ENCODE measurements around the gene DNAJC19.
"Not testable (repeated sequence)": the region's sequence is repeated elsewhere in the genome, so short reads cannot be mapped to it uniquely, and the experiment has no call there.

Gene DNAJC19

DNA sequence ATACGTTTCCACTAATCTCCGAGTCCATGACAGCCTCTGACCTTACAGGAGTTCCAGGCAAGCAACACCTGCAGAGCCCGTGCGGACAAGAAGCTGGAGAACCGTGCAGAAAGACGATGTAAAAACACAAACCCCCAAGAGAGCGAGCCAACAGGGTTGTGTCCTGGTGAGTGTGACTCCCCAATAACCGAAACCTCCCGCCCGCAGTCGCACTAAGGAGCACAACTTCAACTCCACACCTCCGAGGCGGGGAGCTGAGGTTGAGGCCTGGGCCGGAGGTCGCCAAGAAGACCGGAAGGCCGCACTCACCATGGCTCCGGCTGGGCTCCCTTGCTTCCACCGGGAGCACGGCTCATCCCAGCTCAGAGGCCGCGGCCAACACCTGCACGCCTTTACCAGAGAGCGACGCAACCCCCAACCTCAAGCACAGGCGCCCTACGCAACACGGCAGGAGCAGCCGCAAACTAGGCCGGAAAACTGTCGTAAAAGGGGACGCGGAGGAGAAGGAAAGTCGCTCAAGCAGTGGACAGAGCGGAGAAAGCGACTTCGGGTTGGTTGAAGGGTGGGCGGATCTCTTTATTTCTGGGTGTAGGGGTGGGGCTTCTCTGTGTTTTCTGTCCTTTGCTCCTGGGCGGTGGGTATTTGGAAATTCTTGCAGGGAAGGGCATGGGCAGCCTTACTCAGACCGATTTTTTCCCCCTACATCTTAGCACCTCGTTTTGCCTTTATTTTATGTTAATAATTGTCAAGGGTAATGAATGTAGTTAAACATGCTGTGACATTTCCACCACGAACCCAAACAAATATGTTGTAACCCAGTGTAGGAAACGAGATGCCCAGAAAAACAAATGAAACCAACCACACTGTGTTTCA is at the start of gene DNAJC19:
Gene DNAJC19, minus strand, starts transcription at position 446 of the 873 bp plus-strand sequence. Its CDS starts 134 bp downstream, at position 312.
- H3K27me3 ChIP-seq (ENCODE audit: control insufficient read depth in 2 of 2, insufficient read depth in 2 of 2, low read length in 2 of 2), result no peaks in the 10 kb centered on the region
- peak within 1 kb of the TSS; percentile 96 to 97 for H3K4me3 ChIP-seq (ENCODE audit: low read length in 2 of 2)
- peak within 1 kb of the TSS; percentile 85 for H3K9ac ChIP-seq (ENCODE audit: low read depth in 1 of 2, low read length in 2 of 2)
- H3K4me1 ChIP-seq (ENCODE audit: control insufficient read depth in 2 of 2, insufficient read depth in 2 of 2, low read length in 2 of 2), result peaks cover 0 to 7% of the 10 kb centered on the region in 2 donors
- peak within 1 kb of the TSS; percentile 79 to 86 for H3K27ac ChIP-seq (ENCODE audit: low read depth in 2 of 2, low read length in 2 of 2)
- H3K9me3 ChIP-seq (ENCODE audit: control insufficient read depth in 2 of 2, low read length in 2 of 2), result no peaks in the 10 kb centered on the region
- H3K36me3 ChIP-seq (ENCODE audit: control insufficient read depth in 2 of 2, insufficient read depth in 2 of 2, low read length in 2 of 2), result peaks cover 8 to 11% of the 10 kb centered on the region in 2 donors

DNA sequence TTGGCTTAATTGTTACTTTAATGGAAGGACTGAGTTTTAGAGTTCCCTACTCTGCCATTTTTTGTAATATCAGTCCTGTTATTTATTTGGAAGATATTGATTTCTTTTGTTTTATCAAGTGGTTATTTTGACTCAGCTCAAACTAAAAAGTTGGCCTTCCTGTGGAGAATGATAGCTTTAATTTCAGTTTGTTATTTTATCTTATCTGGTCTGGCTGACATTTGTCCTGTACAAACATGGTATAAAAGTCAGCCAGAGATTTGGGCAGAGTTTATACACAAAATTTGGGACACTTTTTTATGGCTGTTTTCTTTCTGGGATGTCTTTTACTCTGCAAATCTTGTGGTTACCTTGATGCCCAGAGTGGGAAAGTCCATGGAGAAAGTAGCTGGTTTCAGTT is 41.4 kb upstream of the DNAJC19 start:
- Histone ChIP-seq H3K27ac (ENCODE audit: low read depth in 2 of 2, low read length in 2 of 2) (no peak overlapping the region), H3K36me3 (ENCODE audit: control insufficient read depth in 2 of 2, insufficient read depth in 2 of 2, low read length in 2 of 2) (no peaks in the 10 kb centered on the region), H3K27me3 (ENCODE audit: control insufficient read depth in 2 of 2, insufficient read depth in 2 of 2, low read length in 2 of 2) (no peaks in the 10 kb centered on the region), H3K9ac (ENCODE audit: low read depth in 1 of 2, low read length in 2 of 2) (no peak overlapping the region), H3K4me1 (ENCODE audit: control insufficient read depth in 2 of 2, insufficient read depth in 2 of 2, low read length in 2 of 2) (no peaks in the 10 kb centered on the region), H3K9me3 (ENCODE audit: control insufficient read depth in 2 of 2, low read length in 2 of 2) (no peaks in the 10 kb centered on the region), H3K4me3 (ENCODE audit: low read length in 2 of 2) (no peak overlapping the region)

DNA sequence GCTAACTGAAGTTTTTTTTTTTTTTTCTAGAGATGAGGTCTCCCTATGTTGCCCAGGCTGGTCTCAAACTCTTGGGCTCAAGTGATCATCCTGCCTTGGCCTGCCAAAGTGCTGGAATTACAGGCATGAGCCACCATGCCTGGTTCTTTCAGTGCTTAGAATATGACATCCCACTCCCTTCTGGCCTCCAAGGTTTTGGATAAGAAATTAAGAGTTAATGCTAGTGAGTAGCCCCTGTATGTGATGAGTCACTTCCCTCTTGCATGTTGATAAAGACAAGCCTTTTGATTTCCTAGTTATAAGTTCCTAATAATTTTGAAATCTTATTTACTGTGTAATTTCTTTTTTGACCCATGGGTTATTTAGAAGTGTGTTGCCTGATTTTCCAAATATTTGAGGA is 35.7 kb upstream of the DNAJC19 start:
- H3K27me3 ChIP-seq (ENCODE audit: control insufficient read depth in 2 of 2, insufficient read depth in 2 of 2, low read length in 2 of 2), result no peaks in the 10 kb centered on the region
- H3K9ac ChIP-seq (ENCODE audit: low read depth in 1 of 2, low read length in 2 of 2), result no peak overlapping the region
- no peaks in the 10 kb centered on the region for H3K4me1 ChIP-seq (ENCODE audit: control insufficient read depth in 2 of 2, insufficient read depth in 2 of 2, low read length in 2 of 2)

DNA sequence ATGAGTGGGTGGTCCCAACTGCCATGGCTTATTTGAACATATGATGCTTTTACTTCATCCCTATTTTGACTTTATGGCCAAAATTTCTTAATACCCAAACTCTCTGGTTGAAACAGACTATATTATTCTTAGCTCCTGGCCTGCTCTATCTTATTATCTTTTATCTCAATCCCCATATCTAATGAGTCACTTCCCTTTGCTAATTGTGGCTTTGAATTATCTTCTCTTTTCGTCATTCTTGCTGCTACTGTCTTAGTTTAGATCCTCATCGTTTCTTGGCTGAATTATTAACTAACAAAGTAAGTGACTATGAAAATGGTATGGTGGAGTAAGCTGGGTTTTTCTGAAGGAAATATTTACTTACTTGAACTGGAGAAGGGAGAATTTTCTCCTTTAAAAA is 28.2 kb upstream of the DNAJC19 start:
- Histone ChIP-seq H3K9me3 (ENCODE audit: control insufficient read depth in 2 of 2, low read length in 2 of 2) (no peaks in the 10 kb centered on the region), H3K27ac (ENCODE audit: low read depth in 2 of 2, low read length in 2 of 2) (no peak overlapping the region), H3K9ac (ENCODE audit: low read depth in 1 of 2, low read length in 2 of 2) (no peak overlapping the region), H3K36me3 (ENCODE audit: control insufficient read depth in 2 of 2, insufficient read depth in 2 of 2, low read length in 2 of 2) (no peaks in the 10 kb centered on the region), H3K27me3 (ENCODE audit: control insufficient read depth in 2 of 2, insufficient read depth in 2 of 2, low read length in 2 of 2) (no peaks in the 10 kb centered on the region), H3K4me3 (ENCODE audit: low read length in 2 of 2) (no peak overlapping the region), H3K4me1 (ENCODE audit: control insufficient read depth in 2 of 2, insufficient read depth in 2 of 2, low read length in 2 of 2) (no peaks in the 10 kb centered on the region)

More for the DNA sequence above, 35.7 kb upstream of the DNAJC19 start:
- Histone ChIP-seq H3K27ac (ENCODE audit: low read depth in 2 of 2, low read length in 2 of 2) (no peak overlapping the region), H3K36me3 (ENCODE audit: control insufficient read depth in 2 of 2, insufficient read depth in 2 of 2, low read length in 2 of 2) (no peaks in the 10 kb centered on the region), H3K9me3 (ENCODE audit: control insufficient read depth in 2 of 2, low read length in 2 of 2) (peaks cover 0 to 2% of the 10 kb centered on the region in 2 donors), H3K4me3 (ENCODE audit: low read length in 2 of 2) (no peak overlapping the region)

DNA sequence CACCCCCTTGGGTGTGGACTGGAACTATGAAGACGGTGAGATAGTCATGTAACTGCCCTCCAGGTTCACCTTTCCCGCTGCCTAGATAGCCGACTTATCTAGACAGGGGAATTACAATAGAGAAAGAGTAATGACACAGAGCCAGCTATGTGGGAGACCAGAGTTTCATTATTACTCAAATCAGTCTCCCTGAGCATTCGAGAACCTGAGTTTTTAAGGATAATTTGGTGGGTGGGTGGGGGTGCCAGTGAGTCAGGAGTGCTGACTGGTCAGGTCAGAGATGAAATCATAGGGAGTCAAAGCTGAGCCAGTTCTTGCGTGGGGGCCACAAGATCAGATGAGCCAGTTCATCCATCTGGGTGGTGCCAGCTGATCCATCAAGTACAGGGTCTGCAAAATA is 19.7 kb upstream of the DNAJC19 start:
- H3K27ac ChIP-seq (ENCODE audit: low read depth in 2 of 2, low read length in 2 of 2), result no peak overlapping the region
- no peaks in the 10 kb centered on the region for H3K27me3 ChIP-seq (ENCODE audit: control insufficient read depth in 2 of 2, insufficient read depth in 2 of 2, low read length in 2 of 2)
- H3K9ac ChIP-seq (ENCODE audit: low read depth in 1 of 2, low read length in 2 of 2), result no peak overlapping the region
- H3K4me1 ChIP-seq (ENCODE audit: control insufficient read depth in 2 of 2, insufficient read depth in 2 of 2, low read length in 2 of 2), result no peaks in the 10 kb centered on the region
- H3K9me3 ChIP-seq (ENCODE audit: control insufficient read depth in 2 of 2, low read length in 2 of 2), result no peaks in the 10 kb centered on the region
- no peak overlapping the region for H3K4me3 ChIP-seq (ENCODE audit: low read length in 2 of 2)
- H3K36me3 ChIP-seq (ENCODE audit: control insufficient read depth in 2 of 2, insufficient read depth in 2 of 2, low read length in 2 of 2), result no peaks in the 10 kb centered on the region

DNA sequence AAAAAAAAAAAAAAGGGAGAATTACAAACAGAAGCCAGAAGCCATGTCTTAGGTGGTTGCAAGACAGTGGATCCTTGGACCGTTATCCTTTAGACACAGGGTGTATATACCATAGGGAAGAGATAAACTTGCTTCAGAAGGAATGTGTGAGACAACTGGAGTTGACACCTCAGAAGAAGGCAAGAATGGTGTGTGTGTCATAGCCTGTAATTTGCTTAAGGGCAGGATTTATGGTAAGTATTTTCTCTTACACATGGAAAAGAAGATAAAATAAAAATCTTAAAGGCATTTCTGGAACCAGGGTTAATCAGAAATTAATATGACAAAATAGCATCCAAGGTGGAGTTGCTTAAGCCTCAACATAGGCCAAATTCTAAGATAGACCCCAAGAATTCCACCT is 19.3 kb upstream of the DNAJC19 start:
- H3K9me3 ChIP-seq (ENCODE audit: control insufficient read depth in 2 of 2, low read length in 2 of 2), result no peaks in the 10 kb centered on the region
- H3K27ac ChIP-seq (ENCODE audit: low read depth in 2 of 2, low read length in 2 of 2), result no peak overlapping the region
- no peaks in the 10 kb centered on the region for H3K27me3 ChIP-seq (ENCODE audit: control insufficient read depth in 2 of 2, insufficient read depth in 2 of 2, low read length in 2 of 2)
- no peak overlapping the region for H3K4me3 ChIP-seq (ENCODE audit: low read length in 2 of 2)
- H3K9ac ChIP-seq (ENCODE audit: low read depth in 1 of 2, low read length in 2 of 2), result no peak overlapping the region
- H3K36me3 ChIP-seq (ENCODE audit: control insufficient read depth in 2 of 2, insufficient read depth in 2 of 2, low read length in 2 of 2), result no peaks in the 10 kb centered on the region
- H3K4me1 ChIP-seq (ENCODE audit: control insufficient read depth in 2 of 2, insufficient read depth in 2 of 2, low read length in 2 of 2), result no peaks in the 10 kb centered on the region

DNA sequence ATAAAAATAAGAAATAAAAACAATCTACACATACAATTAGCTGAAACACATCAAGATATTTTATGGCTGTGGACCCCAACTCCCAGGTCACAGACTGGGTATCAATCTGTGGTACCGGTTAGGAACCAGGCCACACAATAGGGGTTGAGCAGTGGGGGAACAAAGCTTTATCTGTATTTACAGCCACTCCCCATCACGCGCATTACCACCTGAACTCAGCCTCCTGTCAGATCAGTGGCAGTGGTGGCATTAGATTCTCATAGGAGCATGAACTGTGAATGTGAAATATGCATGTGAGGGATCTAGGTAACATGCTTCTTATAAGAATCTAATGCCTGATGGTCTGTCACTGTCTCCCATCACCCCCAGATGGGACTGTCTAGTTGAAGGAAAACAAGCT is 17.7 kb upstream of the DNAJC19 start:
- Histone ChIP-seq H3K27ac (ENCODE audit: low read depth in 2 of 2, low read length in 2 of 2) (no peak overlapping the region), H3K4me3 (ENCODE audit: low read length in 2 of 2) (no peak overlapping the region), H3K4me1 (ENCODE audit: control insufficient read depth in 2 of 2, insufficient read depth in 2 of 2, low read length in 2 of 2) (no peaks in the 10 kb centered on the region), H3K36me3 (ENCODE audit: control insufficient read depth in 2 of 2, insufficient read depth in 2 of 2, low read length in 2 of 2) (no peaks in the 10 kb centered on the region), H3K9me3 (ENCODE audit: control insufficient read depth in 2 of 2, low read length in 2 of 2) (no peaks in the 10 kb centered on the region), H3K27me3 (ENCODE audit: control insufficient read depth in 2 of 2, insufficient read depth in 2 of 2, low read length in 2 of 2) (no peaks in the 10 kb centered on the region), H3K9ac (ENCODE audit: low read depth in 1 of 2, low read length in 2 of 2) (no peak overlapping the region)

DNA sequence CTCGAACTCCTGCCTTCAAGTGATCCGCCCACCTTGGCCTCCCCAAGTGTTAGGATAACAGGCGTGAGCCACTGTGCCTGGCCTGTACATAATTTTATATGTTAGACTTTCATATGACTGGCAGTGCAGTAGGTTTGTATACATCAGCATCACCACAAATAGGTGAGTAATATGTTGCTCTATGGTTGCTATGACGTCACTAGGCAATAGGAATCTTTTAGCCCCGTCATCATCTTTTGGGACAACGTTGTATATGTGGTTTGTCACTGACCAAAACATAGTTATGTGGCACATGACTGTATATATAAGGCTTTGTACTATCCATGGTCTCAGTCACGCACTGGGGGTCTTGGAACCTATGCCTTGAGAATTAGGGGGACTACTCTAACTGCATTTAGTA is 17.0 kb upstream of the DNAJC19 start:
- Histone ChIP-seq H3K27me3 (ENCODE audit: control insufficient read depth in 2 of 2, insufficient read depth in 2 of 2, low read length in 2 of 2) (no peaks in the 10 kb centered on the region), H3K4me1 (ENCODE audit: control insufficient read depth in 2 of 2, insufficient read depth in 2 of 2, low read length in 2 of 2) (no peaks in the 10 kb centered on the region), H3K4me3 (ENCODE audit: low read length in 2 of 2) (no peak overlapping the region), H3K9me3 (ENCODE audit: control insufficient read depth in 2 of 2, low read length in 2 of 2) (no peaks in the 10 kb centered on the region), H3K9ac (ENCODE audit: low read depth in 1 of 2, low read length in 2 of 2) (no peak overlapping the region), H3K27ac (ENCODE audit: low read depth in 2 of 2, low read length in 2 of 2) (no peak overlapping the region), H3K36me3 (ENCODE audit: control insufficient read depth in 2 of 2, insufficient read depth in 2 of 2, low read length in 2 of 2) (no peaks in the 10 kb centered on the region)

DNA sequence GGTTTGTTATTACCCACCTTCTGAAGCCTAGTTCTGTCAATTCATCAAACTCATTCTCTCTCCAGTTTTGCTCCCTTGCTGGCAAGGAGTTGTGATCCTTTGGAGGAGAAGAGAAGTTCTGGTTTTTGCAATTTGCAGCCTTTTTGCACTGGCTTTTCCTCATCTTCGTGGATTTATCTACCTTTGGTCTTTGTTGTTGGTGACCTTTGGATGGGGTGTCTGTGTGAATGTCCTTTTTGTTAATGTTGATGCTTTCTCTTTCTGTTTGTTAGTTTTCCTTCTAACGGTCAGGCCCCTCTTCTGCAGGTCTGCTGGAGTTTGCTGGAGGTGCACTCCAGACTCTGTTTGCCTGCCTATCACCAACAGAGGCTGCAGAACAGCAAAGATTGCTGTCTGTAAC is 13.9 kb upstream of the DNAJC19 start:
- not testable (repeated sequence) for H3K36me3 ChIP-seq (ENCODE audit: control insufficient read depth in 2 of 2, insufficient read depth in 2 of 2, low read length in 2 of 2); H3K9ac ChIP-seq (ENCODE audit: low read depth in 1 of 2, low read length in 2 of 2); H3K4me3 ChIP-seq (ENCODE audit: low read length in 2 of 2); H3K27ac ChIP-seq (ENCODE audit: low read depth in 2 of 2, low read length in 2 of 2); H3K27me3 ChIP-seq (ENCODE audit: control insufficient read depth in 2 of 2, insufficient read depth in 2 of 2, low read length in 2 of 2); H3K9me3 ChIP-seq (ENCODE audit: control insufficient read depth in 2 of 2, low read length in 2 of 2); H3K4me1 ChIP-seq (ENCODE audit: control insufficient read depth in 2 of 2, insufficient read depth in 2 of 2, low read length in 2 of 2)

DNA sequence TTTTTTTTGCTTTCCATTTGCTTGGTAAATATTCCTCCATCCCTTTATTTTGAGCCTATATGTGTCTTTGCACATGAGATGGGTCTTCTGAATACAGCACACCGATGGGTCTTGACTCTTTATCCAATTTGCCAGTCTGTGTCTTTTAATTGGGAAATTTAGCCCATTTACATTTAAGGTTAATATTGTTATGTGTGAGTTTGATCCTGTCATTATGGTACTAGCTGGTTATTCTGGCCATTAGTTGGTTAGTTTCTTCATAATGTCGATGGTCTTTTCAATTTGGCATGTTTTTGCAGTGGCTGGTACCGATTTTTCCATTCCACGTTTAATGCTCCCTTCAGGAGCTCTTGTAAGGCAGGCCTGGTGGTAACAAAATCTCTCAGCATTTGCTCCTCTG is 12.8 kb upstream of the DNAJC19 start:
- H3K36me3 ChIP-seq (ENCODE audit: control insufficient read depth in 2 of 2, insufficient read depth in 2 of 2, low read length in 2 of 2); H3K9me3 ChIP-seq (ENCODE audit: control insufficient read depth in 2 of 2, low read length in 2 of 2); H3K27me3 ChIP-seq (ENCODE audit: control insufficient read depth in 2 of 2, insufficient read depth in 2 of 2, low read length in 2 of 2); H3K27ac ChIP-seq (ENCODE audit: low read depth in 2 of 2, low read length in 2 of 2); H3K4me3 ChIP-seq (ENCODE audit: low read length in 2 of 2); H3K4me1 ChIP-seq (ENCODE audit: control insufficient read depth in 2 of 2, insufficient read depth in 2 of 2, low read length in 2 of 2); H3K9ac ChIP-seq (ENCODE audit: low read depth in 1 of 2, low read length in 2 of 2): not testable (repeated sequence)

Measured in mucosa of rectum (tissue), 2 donors.